Right lobe of liver (tissue), 6 donors: ENCODE results near the gene AEBP1. TPM values are rescaled to one million over a fixed set of nuclear protein-coding genes. Genes with fewer than 3 reads are reported as not detected.

Experiments used
- ATAC-seq, 4 donors: fragments of 200-7000 bp; cut with Tn5 transposase; one replicate each; pipeline ENCODE4 v1.9.1; 2020; ENCODE audit warnings: mild to moderate bottlenecking in 4 of 4, moderate library complexity in 4 of 4
- DNase-seq, 3 donors: peaks; one replicate each; pipeline ENCODE4 v3.0.0-alpha.2; 2020
- H3K27ac ChIP-seq, 3 donors: fragments of 200-600 bp; one replicate each; pipeline ENCODE4 v1.8.0; 2022
- H3K27me3 ChIP-seq, 2 donors: fragments of 200-600 bp; one replicate each; pipeline ENCODE4 v1.8.0; 2022
- H3K36me3 ChIP-seq, 4 donors: fragments of 200-600 bp; sonication (generic) in 1 of 4; one replicate each; pipeline versions ENCODE4 v1.5.1 to v1.8.0; 2017 to 2022; ENCODE audit warnings: control low read depth in 1 of 4
- H3K4me1 ChIP-seq, 4 donors: fragments of 200-600 bp; sonication (generic) in 1 of 4; one replicate each; pipeline versions ENCODE4 v1.5.1 to v1.8.0; 2017 to 2022; ENCODE audit warnings: control low read depth in 1 of 4
- H3K4me3 ChIP-seq, 3 donors: fragments of 200-600 bp; one replicate each; pipeline ENCODE4 v1.8.0; 2022
- H3K9me3 ChIP-seq, 4 donors: fragments of 200-600 bp; sonication (generic) in 1 of 4; one replicate each; pipeline versions ENCODE4 v1.5.1 to v1.8.0; 2017 to 2022; ENCODE audit warnings: control low read depth in 1 of 4
- POLR2A ChIP-seq: fragments of 450-650 bp; IDR thresholded peaks from one replicate; pipeline ENCODE4 v1.6.1; 2017; ENCODE audit warnings: antibody characterized with exemption, mild to moderate bottlenecking
- WGBS: methylation state at CpG from one replicate; pipeline ENCODE4 v1.1.6; 2018; ENCODE audit warnings: low coverage, low lambda C conversion rate; ENCODE audit not compliant: insufficient coverage; ENCODE audit errors: missing lambda C conversion rate; 5-methylcytosine and 5-hydroxymethylcytosine counted together
- intact Hi-C, 2 donors: fragments of 100-400 bp; cut with DNase I; formaldehyde crosslinking; loops; one replicate each; pipeline versions ENCODE4 v1.11.2 to v1.14.1; 2022
- total RNA-seq, 6 experiments: library from RNA; depleted of rRNA in 2 of 6; stranded (reverse); fragments of >200 nt in 2 of 6; fragmentation: NEBNext Ultra II Directional in 3 of 6; extraction: Animal tissue kit (Norgen Biotek cat#: 25700) in 3 of 6; gene quantifications; one replicate each; pipeline versions ENCODE4 v1.1.0 to v1.2.4, GENCODE V29; 2016 to 2023
- TF ChIP-seq, protein P1 (sequence below), 4 donors: fragments of 200-600 bp in 3 of 4; fragments of 450-650 bp in 1 of 4; IDR thresholded peaks; one replicate each; pipeline versions ENCODE4 v1.5.1 to v1.8.0; 2016 to 2022; ENCODE audit warnings: antibody characterized with exemption in 4 of 4, mild to moderate bottlenecking in 2 of 4
- donor health status: DM: no; HTN: yes; CAD: no.
- donor health status: DM: no; HTN: no; CAD: no.
- donor health status: DM: no; HTN: no; CAD: no.
- donor health status: DM: no; HTN: yes; CAD: no.
- donor health status: DM: no; HTN: yes; CAD: no.

AEBP1 gene
- total RNA-seq, 6 experiments from 2014 or later: 7.8 to 37.8 (median 14.3) TPM

DNA sequence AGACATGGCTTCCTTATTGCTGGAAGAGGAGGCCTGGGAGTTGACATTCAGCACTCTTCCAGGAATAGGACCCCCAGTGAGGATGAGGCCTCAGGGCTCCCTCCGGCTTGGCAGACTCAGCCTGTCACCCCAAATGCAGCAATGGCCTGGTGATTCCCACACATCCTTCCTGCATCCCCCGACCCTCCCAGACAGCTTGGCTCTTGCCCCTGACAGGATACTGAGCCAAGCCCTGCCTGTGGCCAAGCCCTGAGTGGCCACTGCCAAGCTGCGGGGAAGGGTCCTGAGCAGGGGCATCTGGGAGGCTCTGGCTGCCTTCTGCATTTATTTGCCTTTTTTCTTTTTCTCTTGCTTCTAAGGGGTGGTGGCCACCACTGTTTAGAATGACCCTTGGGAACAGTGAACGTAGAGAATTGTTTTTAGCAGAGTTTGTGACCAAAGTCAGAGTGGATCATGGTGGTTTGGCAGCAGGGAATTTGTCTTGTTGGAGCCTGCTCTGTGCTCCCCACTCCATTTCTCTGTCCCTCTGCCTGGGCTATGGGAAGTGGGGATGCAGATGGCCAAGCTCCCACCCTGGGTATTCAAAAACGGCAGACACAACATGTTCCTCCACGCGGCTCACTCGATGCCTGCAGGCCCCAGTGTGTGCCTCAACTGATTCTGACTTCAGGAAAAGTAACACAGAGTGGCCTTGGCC is 43.0 kb upstream of the AEBP1 start:
- no peaks in the 10 kb centered on the region for H3K9me3 ChIP-seq
- TF ChIP-seq POLR2A: no peak
- TF ChIP-seq, protein P1, sequence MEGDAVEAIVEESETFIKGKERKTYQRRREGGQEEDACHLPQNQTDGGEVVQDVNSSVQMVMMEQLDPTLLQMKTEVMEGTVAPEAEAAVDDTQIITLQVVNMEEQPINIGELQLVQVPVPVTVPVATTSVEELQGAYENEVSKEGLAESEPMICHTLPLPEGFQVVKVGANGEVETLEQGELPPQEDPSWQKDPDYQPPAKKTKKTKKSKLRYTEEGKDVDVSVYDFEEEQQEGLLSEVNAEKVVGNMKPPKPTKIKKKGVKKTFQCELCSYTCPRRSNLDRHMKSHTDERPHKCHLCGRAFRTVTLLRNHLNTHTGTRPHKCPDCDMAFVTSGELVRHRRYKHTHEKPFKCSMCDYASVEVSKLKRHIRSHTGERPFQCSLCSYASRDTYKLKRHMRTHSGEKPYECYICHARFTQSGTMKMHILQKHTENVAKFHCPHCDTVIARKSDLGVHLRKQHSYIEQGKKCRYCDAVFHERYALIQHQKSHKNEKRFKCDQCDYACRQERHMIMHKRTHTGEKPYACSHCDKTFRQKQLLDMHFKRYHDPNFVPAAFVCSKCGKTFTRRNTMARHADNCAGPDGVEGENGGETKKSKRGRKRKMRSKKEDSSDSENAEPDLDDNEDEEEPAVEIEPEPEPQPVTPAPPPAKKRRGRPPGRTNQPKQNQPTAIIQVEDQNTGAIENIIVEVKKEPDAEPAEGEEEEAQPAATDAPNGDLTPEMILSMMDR (IDR thresholded peaks at IDR 0.05): no peak
- H3K27ac ChIP-seq: no peak overlapping the region
- H3K4me3 ChIP-seq: no peak overlapping the region
- H3K4me1 ChIP-seq: peaks cover 0 to 19% (median 3%) of the 10 kb centered on the region in 4 donors
- DNase-seq: peak in 2 of 3 donors; percentile 32 to 42
- peaks cover 0 to 55% (median 24%) of the 10 kb centered on the region in 4 donors for H3K36me3 ChIP-seq
- intact Hi-C loops: no loop called here
- 80% methylated on average over 2 of the region's 8 CpGs for WGBS
- no peak for ATAC-seq
- no peaks in the 10 kb centered on the region for H3K27me3 ChIP-seq

DNA sequence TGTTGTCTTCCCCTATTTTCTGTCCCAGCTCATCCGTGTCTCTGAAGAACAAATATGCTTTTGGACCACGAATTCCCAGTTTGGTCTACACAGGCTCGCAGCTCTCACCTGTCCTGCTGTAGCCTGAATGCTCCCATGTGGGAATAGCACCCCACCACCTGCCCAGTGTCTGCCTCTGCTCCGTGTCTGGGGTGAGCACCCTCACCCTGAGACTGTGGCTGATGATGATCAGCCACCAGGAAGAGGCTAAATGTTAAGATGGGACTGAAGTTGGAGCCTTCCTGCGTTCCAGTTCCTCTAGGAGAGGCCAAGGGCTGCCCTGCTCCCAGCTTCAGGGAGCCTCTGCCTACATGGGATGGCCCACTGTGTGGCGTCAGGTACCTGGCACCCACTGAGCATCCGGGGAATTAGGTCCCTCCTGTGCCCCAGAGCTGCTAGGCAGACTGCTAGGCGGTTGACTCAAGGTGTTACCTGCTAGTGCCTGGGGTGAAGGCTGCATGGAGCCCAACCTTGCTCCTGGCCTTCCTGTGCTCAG is 42.4 kb upstream of the AEBP1 start:
- TF ChIP-seq, protein P1 (IDR thresholded peaks at IDR 0.05): no peak
- TF ChIP-seq POLR2A: no peak
- Histone ChIP-seq H3K4me3 (no peak overlapping the region), H3K36me3 (peaks cover 0 to 50% (median 23%) of the 10 kb centered on the region in 4 donors), H3K27ac (no peak overlapping the region), H3K4me1 (peaks cover 0 to 19% (median 3%) of the 10 kb centered on the region in 4 donors), H3K27me3 (no peaks in the 10 kb centered on the region), H3K9me3 (no peaks in the 10 kb centered on the region)
- DNase-seq: peak in 2 of 3 donors; percentile 30 to 43
- 33% methylated on average over 1 of the region's 8 CpGs for WGBS
- intact Hi-C loops: no loop called here
- no peak for ATAC-seq

DNA sequence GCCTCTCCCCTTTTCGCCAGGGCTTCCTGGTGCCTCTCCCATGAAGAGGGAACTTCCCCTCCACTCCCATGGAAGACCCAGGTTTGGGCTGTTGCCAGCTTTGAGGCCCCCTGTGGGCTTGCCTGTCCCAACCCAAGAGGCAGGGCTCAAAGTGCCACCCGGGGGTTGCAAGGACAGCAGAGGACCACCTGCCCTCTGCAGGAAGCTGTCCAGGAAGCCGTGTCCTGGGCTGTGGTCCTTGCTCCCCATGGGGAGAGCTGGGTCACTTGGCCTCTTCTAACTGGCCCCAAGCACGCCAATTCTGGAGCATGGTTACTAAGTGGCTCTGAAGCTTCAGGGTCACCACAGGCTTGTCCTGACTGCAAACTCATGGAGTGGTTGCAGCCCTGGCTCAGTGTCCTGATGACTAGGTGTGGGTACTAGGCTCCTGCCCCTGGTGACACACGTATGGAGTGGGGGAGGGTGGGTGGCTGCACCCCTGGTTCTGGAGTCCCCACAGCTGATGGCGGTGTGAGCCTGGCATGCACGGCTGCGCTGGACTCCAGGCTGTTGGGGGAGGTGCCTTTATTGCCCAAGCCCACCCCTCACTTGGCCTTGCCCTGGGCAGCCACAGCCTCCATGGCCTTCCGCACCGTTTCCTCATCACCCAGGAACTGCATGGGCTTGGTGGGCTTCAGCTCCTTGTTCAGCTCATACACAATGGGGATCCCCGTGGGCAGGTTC is 41.8 kb upstream of the AEBP1 start:
- ATAC-seq (peak in 3 of 4 donors; percentile 3 to 13 (median 8)), DNase-seq (peak in 2 of 3 donors; percentile 59 to 60)
- TF ChIP-seq, protein P1 (IDR thresholded peaks at IDR 0.05): no peak
- TF ChIP-seq POLR2A: no peak
- Histone ChIP-seq H3K36me3 (peaks cover 0 to 44% (median 19%) of the 10 kb centered on the region in 4 donors), H3K4me1 (peaks cover 0 to 19% (median 3%) of the 10 kb centered on the region in 4 donors), H3K27me3 (no peaks in the 10 kb centered on the region), H3K9me3 (no peaks in the 10 kb centered on the region), H3K4me3 (no peak overlapping the region), H3K27ac (no peak overlapping the region)
- 0% methylated on average over 1 of the region's 11 CpGs for WGBS
- intact Hi-C loops: no loop called here

DNA sequence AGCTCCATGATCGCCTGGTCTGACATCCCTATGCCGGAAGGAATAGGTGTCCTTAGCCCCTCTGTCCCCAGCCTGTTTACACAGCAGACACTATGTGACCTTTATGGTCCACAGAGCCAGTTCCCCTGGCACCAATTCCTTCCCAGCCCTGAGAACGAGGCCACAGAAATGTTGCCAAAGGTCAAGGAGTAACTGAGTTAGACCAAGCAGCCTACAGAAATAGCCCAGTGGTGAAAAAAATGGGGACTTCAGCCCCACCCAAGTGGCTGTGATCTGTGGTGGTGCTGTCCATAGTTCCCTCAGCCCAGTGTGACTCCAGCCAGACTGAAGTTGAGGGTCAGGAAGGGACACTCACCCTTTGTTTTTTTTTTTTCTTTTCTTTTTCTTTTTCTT is 41.2 kb upstream of the AEBP1 start:
- DNase-seq (peak in 2 of 3 donors; percentile 66 to 82), ATAC-seq (peak; percentile 56 to 85 (median 76))
- H3K36me3 ChIP-seq: peaks cover 0 to 38% (median 15%) of the 10 kb centered on the region in 4 donors
- H3K4me3 ChIP-seq: no peak overlapping the region
- 10% methylated on average over 3 of the region's 3 CpGs for WGBS
- intact Hi-C loops: no loop called here
- TF ChIP-seq, protein P1 (IDR thresholded peaks at IDR 0.05): no peak
- no peak for TF ChIP-seq POLR2A
- H3K27me3 ChIP-seq: no peaks in the 10 kb centered on the region
- no peak overlapping the region for H3K27ac ChIP-seq
- H3K4me1 ChIP-seq: peaks cover 0 to 19% (median 3%) of the 10 kb centered on the region in 4 donors
- H3K9me3 ChIP-seq: no peaks in the 10 kb centered on the region
